Measurements from ENCODE around the gene MXD3.

MXD3 gene

GRCh38 chr5:177302354-177303110 is 9.2 kb downstream of the MXD3 start:
- DNase-seq = no peak

- no peak for DNase-seq
Measured at GRCh38 chr5:177301503-177302165, 10.1 kb downstream of the MXD3 start.

- no peak for DNase-seq
Measured at GRCh38 chr5:177300951-177301350, 10.7 kb downstream of the MXD3 start.

- no peak for DNase-seq
Measured at GRCh38 chr5:177300236-177300880, 11.3 kb downstream of the MXD3 start.

GRCh38 chr5:177299697-177300096 is 12.0 kb downstream of the MXD3 start:
- no peak for DNase-seq

- DNase-seq = no peak
Measured at GRCh38 chr5:177297922-177298321, 13.8 kb downstream of the MXD3 start.

- no peak for DNase-seq
Measured at GRCh38 chr5:177296581-177296980, 15.1 kb downstream of the MXD3 start.

- no peak for DNase-seq
Measured at GRCh38 chr5:177295924-177296323, 15.8 kb downstream of the MXD3 start.

- DNase-seq = no peak
Measured at GRCh38 chr5:177294632-177295031, 17.1 kb downstream of the MXD3 start.

- no peak for DNase-seq
Measured at GRCh38 chr5:177293819-177294581, 17.7 kb downstream of the MXD3 start.

- no peak for DNase-seq
Measured at GRCh38 chr5:177291735-177292134, 20.0 kb downstream of the MXD3 start.

GRCh38 chr5:177290816-177291596 is 20.7 kb downstream of the MXD3 start:
- DNase-seq = no peak

- no peak for DNase-seq
Measured at GRCh38 chr5:177288191-177288590, 23.5 kb downstream of the MXD3 start.

GRCh38 chr5:177276886-177277285 is 34.8 kb downstream of the MXD3 start:
- no peak for DNase-seq

- no peak for DNase-seq
Measured at GRCh38 chr5:177275883-177276282, 35.8 kb downstream of the MXD3 start.

GRCh38 chr5:177271113-177271512 is 40.6 kb downstream of the MXD3 start:
- DNase-seq = no peak

- no peak for DNase-seq
Measured at GRCh38 chr5:177270653-177271052, 41.0 kb downstream of the MXD3 start.

GRCh38 chr5:177269976-177270375 is 41.7 kb downstream of the MXD3 start:
- no peak for DNase-seq

- no peak for DNase-seq
Measured at GRCh38 chr5:177269232-177269895, 42.3 kb downstream of the MXD3 start.

- DNase-seq = no peak
Measured at GRCh38 chr5:177265395-177265794, 46.3 kb downstream of the MXD3 start.

GRCh38 chr5:177264178-177264577 is 47.5 kb downstream of the MXD3 start:
- no peak for DNase-seq

GRCh38 chr5:177261510-177261909 is 50.2 kb downstream of the MXD3 start:
- DNase-seq = no peak
